Activated T-cell treated with anti-CD3 and anti-CD28 coated beads for 1 hour (primary cell): ENCODE measurements around the gene PARD6G.
A peak's percentile ranks its signal among the peaks of the same experiment; 100 is the strongest.

Experiments used
- DNase-seq: peaks from one replicate; pipeline ENCODE4 v3.0.0-alpha.2; 2020; ENCODE audit warnings: low read depth

PARD6G gene

DNA sequence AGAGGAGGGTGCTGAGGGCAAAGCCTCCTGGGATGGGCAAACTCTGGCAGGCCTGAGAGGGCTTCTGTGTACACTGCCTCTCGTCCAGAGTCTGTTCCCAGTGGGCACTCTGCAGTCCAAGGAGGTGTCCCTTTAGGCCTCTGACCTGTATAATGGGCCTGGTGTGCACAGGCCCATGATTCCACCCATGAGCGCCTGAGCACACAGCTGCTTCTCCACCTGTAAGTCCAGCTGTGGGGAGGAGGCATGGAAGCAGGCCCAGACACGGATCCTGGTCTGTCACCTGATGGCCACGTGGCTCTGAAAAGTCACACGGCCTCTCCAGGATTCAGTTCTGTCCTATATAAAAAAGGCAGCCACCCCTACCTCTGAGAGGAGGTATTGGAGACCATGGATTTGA is 57.0 kb downstream of the PARD6G start:
- DNase-seq, result no peak

DNA sequence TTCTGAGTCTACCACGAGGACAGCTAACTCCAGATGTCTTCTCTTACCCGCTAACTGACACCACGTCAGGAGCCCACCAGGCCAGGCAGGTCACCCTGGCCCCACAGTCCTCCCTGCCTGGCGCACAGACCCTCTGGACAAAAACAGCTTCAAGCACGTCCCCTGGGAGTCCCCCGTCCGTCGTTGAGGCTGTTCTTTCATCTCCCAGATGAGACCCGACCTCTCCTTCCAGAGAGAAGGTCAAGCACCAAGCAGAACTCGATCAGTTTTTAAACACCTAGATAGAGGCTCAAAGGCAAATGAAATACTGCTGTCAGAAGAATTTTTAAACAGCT is 57.8 kb downstream of the PARD6G start:
- DNase-seq, result no peak

DNA sequence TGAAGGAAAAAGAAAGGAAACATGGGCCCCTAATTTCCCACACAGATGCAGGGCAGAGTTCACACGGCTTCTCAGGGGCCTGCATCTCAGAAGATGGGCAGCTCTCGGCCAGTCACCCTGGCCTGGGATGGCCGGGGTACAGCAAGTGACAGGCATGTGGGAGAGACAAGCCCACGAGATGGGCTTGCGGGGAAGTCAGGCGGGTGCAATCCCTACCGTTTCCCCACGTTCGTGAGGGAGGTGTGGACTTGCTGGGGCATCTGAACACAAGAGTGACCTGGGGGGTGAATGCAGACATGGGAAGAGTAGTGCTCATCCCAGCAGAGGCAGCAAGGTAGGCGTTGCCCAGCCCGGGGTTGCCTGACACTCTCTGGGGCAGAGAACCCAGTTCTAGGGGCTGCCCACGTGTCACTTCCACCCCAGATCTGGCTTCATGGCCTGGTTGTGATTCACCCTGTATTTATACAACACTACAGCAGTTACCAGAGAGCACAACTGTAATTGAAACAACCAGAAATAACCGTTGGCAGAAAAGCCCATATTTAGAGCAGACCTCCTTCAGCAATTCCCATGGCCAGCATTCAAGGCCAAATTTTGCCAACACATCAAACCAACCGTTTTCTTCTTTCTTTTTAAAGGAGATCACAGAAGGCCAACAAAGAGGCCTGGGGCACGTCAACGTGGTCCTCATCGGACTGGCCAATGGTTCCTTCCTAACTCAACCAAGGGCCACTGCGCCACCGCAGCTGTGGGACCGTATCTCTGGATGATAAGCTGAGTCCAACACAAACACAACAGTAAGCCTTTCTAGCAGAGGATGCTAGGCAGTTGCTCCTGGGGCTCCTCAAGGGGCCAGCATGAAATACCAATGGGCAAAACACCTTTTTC is 58.4 kb downstream of the PARD6G start:
- DNase-seq, result no peak

DNA sequence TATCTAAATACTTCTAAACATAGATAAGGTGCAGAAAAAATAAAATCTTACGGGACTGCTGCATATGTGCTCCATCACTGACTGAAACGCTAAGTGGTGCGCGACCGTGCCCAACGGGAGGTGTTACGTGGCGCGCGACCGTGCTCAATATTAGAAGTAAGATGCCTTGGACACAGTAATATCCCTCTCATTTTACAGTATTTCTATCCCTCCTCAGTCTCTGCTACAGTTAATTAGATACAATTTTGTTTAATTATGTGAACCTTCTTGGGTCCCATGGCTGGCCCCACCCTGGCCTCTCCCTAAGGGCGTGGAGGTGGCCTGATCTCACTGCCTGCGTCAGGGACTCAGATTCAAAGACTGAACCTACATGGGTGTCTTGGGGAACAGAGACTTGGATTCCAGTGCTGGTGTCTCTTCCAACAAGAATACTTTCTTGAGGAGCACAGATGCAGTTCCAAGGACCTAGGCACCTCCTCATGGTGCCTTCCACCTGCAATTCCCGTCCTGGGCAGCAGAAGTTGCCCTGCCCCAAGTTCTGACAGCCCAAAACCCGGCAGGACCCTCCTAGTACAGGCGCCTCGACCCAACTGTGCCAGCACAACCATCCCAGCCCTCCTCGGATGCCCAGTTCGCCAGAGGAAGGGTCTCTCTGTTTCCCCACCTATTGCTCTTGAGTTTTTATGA is 59.2 kb downstream of the PARD6G start:
- DNase-seq, result no peak

DNA sequence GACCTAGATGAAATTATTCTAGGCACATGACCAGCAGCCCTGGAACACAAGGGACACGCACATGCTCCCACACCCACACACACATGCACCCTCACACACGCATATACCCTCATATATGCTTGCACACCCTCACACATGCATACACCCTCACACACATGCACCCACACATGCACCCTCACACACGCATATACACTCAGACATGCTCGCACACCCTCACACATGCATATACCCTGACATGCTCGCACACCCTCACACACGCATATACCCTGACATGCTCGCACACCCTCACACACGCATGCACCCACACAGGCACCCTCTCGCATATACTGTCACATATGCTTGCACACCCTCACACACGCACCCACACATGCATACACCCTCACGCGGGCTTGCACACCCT is 61.8 kb downstream of the PARD6G start:
- no peak for DNase-seq

DNA sequence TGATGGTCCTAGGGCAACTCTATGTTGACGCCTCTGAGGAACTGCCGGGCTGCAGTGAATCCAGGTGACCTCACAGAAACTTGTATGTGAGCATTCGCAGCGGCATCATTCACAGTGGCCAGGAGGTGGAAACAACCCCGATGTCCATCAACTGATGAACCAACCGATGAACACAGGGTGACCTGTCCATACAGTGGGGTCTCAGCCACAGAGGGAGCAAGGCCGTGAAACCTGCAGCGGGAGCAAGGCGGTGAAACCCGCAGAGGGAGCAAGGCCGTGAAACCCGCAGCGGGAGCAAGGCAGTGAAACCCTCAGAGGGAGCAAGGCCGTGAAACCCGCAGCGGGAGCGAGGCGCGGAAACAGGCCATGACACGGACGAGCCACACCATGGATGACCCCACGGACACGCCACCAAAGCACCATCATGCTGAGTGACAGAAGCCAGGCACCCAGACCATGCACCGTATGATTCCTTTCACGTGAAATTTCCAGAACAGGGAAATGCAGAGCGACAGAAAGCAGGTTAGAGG is 63.0 kb downstream of the PARD6G start:
- no peak for DNase-seq

DNA sequence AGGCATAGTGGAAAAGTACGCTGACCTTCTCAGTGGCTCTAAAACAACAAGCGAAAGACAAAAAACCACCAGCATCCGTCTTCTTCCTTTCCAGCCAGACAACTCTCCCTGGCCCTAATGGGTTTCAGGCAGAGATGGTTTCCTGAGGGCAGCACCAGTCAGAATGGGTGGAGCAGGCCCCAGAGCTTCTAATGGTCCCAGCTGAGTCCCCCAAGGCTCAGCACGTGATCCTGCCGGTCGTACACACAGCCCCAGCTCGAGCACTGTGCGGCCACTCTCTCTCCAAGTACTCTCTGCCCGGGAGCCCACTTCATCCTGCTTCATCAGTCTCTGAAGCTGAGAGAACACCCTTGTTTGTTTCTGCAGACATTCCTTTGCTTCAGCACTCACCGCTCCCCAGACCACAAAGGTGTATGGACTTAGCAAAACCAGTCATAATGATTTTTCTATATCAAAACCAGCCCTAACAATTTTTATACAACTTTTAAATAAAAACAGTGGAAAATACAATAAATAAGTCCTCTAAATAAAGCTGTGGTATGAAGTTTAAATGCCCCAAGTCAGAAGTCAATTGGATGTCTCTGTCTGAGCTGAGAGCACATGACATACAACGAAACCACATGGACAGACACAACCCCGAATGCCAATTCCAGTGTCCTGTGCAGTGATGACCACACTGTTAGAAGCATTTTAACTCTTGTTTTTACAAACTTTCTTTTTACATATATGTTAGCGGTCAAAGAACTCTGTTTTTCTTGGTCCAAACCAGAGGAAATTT is 63.9 kb downstream of the PARD6G start:
- DNase-seq, result no peak

DNA sequence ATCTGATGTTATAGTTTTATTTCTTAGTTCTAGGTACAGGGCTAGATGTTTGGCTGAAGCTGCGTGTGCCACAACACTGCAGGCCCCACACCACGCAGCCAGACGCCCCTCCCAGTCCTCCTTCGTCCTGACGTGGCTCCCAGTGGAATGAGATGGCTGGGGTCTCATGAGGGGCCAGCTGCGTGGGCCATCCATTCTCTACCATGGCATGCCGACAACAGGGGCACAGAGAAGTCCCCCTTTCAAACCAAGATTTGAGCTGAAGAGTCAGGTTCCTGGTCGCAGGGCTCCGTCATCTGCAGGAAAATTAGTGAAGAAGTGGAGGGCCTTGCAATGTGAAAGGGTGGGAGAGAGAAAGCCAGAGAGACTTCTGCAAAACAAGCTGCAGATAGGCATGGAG is 64.5 kb downstream of the PARD6G start:
- no peak for DNase-seq

DNA sequence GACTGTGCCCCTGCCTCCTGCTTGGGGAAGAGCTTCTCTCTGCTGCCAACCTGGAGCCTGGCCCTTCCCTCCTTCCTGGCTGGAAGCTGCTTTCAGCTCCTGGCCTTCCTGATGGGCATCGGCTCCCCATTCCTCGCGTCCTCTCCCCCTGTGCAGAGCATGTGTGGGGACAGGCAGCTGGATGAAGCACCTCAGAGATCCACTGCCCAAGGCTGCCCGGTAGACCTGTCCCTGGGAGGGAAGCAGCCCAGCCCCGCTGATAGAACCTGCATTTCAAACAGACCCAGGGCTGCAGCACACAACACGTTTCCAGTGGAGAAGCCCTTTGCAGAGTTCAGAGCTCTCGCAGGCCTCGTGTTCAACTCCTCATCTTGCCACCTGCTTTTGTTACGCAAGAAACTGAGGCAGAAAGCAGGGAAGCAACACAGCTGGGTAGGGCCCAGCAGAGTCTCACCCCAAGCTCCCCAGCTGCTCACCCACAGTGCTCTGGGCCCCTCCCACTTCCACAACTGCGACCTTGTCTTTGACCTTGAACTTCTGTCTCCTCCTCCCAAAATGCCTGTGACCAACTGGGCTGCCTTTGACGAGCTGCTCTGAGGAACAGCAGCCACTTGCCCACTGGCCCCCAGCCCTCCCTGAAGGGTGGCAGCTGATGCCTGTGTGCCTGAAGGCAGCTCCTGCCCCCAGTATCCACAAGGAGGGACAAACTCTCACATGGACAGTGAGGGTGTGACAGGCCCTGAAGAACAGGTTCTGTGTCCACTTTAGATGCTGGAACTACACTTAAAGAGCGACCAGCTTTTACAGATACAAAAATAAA is 65.5 kb downstream of the PARD6G start:
- no peak for DNase-seq

DNA sequence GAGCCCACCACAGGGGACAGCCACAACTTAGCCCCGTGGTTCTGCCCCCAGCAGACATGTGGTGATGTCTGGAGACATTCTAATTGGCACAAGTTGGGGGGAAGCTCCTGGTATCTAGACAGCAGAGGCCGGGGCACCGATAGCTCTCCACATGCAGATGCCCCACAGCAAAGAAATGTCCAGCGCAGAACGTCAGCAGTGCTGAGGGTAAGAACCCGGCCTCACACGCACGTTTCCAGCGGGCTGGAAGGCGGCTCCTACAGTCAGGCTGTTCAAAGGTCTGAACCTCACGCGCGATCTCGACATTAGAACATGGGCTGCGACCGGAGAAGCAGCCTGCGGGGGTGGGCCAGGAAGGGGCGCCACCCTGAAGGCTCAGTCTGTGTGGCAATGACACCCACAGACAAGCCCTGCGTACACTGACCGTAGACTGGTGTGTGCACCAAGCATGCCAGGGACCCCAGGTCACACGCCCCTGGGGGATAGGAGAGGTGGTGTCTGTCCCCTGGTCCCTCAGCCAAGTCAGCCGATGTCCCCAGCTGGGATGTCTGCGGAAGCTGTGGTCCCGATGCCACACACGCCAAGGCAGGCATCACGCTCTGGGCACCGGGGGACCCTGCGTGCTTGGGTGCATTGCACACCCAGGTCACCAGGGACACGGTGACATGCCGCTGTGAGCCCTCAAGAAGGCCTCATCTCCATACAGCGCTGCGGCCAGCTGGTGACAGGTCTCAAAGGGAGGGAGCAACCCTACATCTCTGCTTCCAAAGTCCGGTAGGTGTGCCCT is 66.3 kb downstream of the PARD6G start:
- no peak for DNase-seq

DNA sequence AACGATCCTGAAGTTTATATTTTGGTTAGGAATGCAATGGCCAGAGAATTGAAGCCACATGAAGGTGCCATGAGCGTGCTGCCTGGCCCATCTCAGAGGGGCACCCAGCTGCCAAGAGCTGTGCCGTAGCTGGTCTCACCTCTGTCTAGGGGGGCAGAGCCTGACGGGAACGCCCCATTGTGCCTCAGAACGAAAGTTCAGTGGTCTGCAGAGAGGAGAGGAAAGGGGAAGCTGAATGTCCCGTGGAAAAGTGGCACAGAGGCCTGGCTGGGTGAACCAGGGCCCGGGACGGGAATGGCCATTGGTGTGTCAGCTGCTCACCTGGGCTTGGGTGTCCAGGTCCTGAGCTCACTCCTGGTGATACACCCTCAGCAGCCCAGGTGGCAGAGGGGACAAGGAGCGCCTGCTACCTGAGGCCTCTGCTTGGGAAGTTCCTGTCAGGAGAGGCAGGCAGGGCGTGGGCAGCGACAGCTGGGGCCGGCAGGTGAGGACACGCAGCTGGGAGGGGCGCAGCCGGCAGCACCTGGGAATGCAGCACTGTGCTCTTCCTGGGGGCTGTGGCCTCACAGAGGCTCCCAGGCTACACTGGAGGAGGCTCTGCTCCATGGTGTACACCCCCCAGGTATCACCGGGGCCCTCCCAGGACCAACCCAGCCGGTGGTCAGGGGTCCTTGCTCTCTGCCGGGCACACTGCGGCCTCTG is 67.3 kb downstream of the PARD6G start:
- no peak for DNase-seq

DNA sequence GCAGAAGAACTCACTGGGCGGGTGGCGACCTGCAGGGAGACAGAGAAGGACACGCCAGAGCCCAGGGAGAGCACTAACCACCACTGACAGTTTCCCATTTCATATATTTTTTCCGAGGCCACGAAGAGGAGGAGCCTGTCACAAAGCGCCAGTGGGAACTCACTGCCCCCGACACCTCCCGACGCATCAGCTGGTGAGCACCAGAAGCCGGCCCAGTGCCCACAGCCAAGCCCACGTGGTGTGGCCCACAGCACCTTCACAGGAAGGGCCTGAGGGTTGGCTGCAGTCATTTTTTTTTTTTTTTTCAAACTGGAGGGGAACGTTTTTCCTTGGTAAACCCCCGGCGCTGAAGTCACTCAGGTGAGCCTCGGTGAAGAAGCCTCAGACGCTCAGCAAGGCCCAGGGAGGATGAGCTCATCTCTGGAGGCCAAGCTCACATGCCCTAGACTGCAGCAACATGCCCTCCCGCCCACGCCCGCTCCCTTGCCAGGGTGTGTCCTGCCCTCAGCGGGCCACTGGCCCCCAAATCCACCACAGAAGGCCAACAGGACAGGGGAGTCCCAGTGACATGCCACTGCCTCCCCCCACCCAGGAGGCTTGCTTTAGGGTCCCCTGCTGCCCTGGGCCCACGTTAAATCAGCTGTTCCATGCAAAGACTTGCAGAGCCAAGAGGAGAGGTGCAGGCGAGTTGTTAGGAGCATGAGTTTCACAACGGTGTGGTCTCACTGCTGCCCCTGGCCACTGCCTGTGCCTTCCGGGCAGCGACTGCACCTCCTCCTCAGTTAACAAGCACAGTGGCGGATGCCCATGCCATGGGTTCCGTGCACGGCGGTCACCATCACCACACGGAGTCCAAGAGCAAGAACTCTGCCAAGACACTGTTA is 68.1 kb downstream of the PARD6G start:
- no peak for DNase-seq

DNA sequence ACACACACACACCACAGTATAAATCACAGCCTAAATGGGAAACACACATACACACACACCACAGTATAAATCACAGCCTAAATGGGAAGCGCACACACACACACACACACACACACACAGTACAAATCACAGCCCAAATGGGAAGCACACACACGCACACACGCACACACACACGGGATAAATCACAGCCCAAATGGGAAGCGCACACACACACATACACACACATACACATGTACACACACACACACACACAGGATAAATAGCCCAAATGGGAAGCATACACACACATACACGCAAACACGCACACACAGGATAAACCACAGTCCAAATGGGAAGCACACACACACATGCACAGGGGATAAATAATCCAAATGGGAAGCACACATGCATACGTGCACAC is 70.2 kb downstream of the PARD6G start:
- no peak for DNase-seq

DNA sequence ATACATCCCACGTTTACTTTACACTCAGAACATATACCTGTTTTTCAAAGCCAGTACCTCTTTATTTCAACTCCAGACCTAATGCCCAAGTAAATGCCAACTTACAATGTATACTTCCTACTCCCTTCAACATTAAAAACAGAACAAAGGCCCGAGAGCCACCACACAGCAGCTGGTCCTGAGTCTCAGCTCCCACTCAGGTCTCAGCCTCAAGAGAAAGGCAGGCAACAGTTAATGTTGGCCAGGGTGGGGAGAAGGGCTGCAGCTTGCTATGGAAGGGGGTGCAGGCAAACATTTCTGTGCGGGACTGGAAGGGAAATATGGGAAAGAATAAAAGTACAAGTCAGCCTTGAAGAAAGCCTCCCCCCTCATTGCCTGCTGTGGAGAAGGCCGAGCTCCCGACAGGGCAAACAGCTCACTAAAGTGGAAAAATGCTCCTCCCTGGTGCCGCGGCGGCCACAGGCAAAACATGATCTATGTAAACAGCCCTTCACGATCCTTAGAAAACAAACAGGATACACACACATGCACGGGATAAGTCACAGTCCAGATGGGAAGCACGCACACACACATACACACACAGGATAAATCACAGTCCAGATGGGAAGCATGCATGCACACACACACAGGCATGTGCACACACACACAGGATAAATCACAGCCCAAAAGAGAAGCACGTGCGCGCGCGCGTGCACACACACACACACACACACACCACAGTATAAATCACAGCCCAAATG is 70.8 kb downstream of the PARD6G start:
- DNase-seq, result no peak

DNA sequence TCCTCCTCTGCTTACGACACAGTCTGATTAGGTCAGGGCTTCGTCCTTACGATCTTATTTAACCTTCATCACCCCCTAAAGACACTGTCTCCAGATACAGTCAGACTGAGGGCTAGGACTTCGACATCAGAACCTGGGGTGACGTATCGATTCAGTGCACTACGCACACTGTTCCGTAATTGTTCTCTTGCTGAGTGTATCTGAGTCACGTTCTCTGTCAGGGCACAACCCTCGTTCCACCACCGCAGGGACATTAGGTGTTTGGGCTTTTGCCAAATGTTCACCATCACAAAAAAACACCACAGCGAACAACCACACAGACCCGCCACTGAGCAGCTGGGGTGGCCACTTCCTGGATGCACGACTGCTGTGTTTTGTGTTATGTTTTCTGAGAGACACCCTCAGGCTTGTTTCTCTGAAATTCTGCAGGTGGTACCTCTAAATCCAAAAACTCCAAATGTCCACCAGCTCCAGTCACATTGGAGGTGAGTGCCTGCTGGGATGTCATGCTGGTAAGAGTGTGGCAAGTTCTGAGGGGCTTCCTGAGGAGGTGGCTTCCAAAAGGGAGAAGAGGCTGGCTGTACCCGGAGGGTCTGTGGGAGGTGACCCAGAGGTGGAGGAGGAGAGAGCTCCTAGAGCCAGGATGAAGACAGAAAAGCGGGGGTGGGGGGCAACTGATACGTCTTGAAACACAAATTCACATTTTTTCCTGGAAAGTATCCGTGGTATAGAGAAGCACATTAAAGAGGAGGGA is 71.7 kb downstream of the PARD6G start:
- peak; percentile 11 for DNase-seq

DNA sequence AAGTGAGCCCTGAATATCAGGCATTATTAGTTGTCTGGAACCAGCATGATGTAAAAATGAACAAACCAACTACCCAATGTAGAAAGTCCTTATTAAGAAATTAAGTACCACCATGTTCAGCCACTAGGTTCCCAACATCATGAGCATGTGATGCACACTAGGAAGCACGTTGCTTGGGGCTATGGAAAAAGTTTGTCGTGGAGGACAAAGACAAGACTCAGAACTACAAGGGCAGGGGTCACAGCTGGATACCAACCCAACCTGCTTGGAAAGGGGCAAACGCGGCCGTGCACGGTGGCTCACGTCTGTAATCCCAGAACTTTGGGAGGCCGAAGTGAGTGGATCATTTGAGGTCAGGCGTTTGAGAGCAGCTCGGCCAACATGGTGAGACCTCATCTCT is 74.3 kb downstream of the PARD6G start:
- no peak for DNase-seq

DNA sequence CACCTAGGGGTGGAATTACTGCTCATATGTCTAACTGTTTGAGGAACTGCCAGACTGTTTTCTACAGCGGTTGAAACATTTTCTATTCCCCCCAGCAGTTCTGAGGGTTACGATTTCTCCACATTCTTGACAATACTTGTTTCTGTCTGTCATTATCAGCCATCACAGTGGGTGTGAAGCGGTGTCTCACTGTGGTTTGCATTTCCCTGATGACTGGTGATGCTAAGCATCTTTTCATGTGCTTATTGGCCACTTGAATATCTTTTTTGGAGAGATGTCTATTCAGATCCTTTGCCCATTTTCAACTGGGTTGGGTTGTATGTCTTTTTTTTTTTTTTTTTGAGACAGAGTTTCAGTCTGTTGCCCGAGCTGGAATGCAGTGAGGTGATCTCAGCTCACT is 75.3 kb downstream of the PARD6G start:
- no peak for DNase-seq
